Pancreas (tissue), 10 donors: ENCODE data around the gene ZNF474. TPM values are rescaled to one million over a fixed set of nuclear protein-coding genes. Genes with fewer than 3 reads are reported as not detected.

ENCODE experiments used
- ATAC-seq, 4 donors: fragments of 200-7000 bp; cut with Tn5 transposase; one replicate each; pipeline versions ENCODE4 v1.8.0 to v1.9.1; 2020; ENCODE audit warnings: mild to moderate bottlenecking in 4 of 4, moderate library complexity in 4 of 4
- DNase-seq, 6 donors: peaks; one replicate each; pipeline ENCODE4 v3.0.0-alpha.2; 2020
- FAIRE-seq: peaks from 2 replicates; lab custom pipeline; 2012; peaks lifted over from hg19 to GRCh38; lab: Jason Lieb, UNC
- H3K27ac ChIP-seq, 4 donors: fragments of 200-600 bp; sonication (generic); 1 replicate in 3 of 4; 2 replicates in 1 of 4; pipeline versions ENCODE4 v1.5.0 to v1.8.0; 2020
- H3K27me3 ChIP-seq, 4 donors: fragments of 200-600 bp; one replicate each; pipeline ENCODE4 v1.8.0; 2021
- H3K36me3 ChIP-seq, 3 donors: fragments of 200-600 bp; sonication (generic) in 1 of 3; one replicate each; pipeline versions ENCODE4 v1.5.0 to v1.8.0; 2020 to 2021
- H3K4me1 ChIP-seq, 3 donors: fragments of 200-600 bp; one replicate each; pipeline ENCODE4 v1.8.0; 2021
- H3K4me3 ChIP-seq, 4 donors: fragments of 200-600 bp; sonication (generic) in 2 of 4; one replicate each; pipeline versions ENCODE4 v1.5.0 to v1.8.0; 2020 to 2021
- H3K9me3 ChIP-seq, 4 donors: fragments of 200-600 bp; one replicate each; pipeline ENCODE4 v1.8.0; 2021
- WGBS, 2 donors: extraction: QIAGEN DNeasy Blood & Tissue Kit; methylation state at CpG; one replicate each; pipeline ENCODE4 v1.1.7; 2013; 5-methylcytosine and 5-hydroxymethylcytosine counted together
- intact Hi-C, 3 donors: fragments of 100-400 bp; cut with DNase I; formaldehyde crosslinking; loops; one replicate each; pipeline versions ENCODE4 v1.11.1 to v1.14.2; 2022
- polyA plus RNA-seq, 2 donors: library from polyadenylated mRNA; stranded (reverse); fragments of 200-250 nt; gene quantifications; one replicate each; pipeline ENCODE4 v1.2.3, GENCODE V29; 2013
- total RNA-seq, 6 donors: library from RNA; stranded (reverse); fragmentation: NEBNext Ultra II Directional in 4 of 6; extraction: Animal tissue kit (Norgen Biotek cat#: 25700) in 4 of 6; gene quantifications; one replicate each; pipeline versions ENCODE4 v1.2.1 to v1.2.4, GENCODE V29; 2021 to 2023
- TF ChIP-seq, protein P1 (sequence below), 4 donors: fragments of 200-600 bp; sonication (generic) in 3 of 4; IDR thresholded peaks; one replicate each; pipeline versions ENCODE4 v1.5.0 to v1.8.0; 2021; ENCODE audit warnings: antibody characterized with exemption in 4 of 4
- donor health status: healthy with polysubstance abuse.
- donor health status: DM: no; HTN: no; CAD: no; lungs with moderate emphysema.
- donor health status: DM: no; HTN: no; CAD: no.
- donor health status: control.
- donor health status: control.
- donor health status: Bipolar disorder and iron deficiency.
- donor health status: DM: yes; HTN: yes; CAD: no.
- donor health status: DM: no; HTN: no; CAD: no.
- donor health status: DM: no; HTN: no; CAD: no.
- donor health status: DM: yes; HTN: yes; CAD: no.

The ZNF474 gene
- total and polyA plus RNA-seq, 8 donors, result 0.08 to 0.56 (median 0.12) TPM; not detected in 5

DNA sequence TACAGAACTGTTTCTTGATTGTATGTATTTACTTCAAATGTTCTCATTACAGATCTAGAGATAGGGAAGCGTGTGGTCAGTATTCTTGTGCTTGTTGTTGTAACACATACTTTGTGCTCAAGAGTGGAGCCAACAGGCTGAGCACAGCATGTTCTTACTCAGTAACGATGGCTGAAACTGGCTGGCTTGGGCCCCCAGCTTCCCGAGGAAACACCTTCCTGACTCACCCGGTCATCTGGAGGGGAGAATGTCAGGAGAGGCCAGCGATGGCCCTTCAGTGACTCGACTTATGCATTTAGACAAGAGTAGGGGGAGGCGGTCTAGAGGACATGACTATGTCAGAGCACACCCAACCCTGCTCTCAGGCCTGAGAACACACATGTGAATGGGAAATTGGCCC is 25.6 kb downstream of the ZNF474 start:
- H3K27ac ChIP-seq, result no peak overlapping the region
- intact Hi-C loops, result no loop called here
- H3K9me3 ChIP-seq, result no peaks in the 10 kb centered on the region
- TF ChIP-seq, protein P1, sequence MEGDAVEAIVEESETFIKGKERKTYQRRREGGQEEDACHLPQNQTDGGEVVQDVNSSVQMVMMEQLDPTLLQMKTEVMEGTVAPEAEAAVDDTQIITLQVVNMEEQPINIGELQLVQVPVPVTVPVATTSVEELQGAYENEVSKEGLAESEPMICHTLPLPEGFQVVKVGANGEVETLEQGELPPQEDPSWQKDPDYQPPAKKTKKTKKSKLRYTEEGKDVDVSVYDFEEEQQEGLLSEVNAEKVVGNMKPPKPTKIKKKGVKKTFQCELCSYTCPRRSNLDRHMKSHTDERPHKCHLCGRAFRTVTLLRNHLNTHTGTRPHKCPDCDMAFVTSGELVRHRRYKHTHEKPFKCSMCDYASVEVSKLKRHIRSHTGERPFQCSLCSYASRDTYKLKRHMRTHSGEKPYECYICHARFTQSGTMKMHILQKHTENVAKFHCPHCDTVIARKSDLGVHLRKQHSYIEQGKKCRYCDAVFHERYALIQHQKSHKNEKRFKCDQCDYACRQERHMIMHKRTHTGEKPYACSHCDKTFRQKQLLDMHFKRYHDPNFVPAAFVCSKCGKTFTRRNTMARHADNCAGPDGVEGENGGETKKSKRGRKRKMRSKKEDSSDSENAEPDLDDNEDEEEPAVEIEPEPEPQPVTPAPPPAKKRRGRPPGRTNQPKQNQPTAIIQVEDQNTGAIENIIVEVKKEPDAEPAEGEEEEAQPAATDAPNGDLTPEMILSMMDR (IDR thresholded peaks at IDR 0.05), result no peak
- H3K27me3 ChIP-seq, result no peaks in the 10 kb centered on the region
- 74 to 75% methylated on average over 7 of the region's 7 CpGs for WGBS, 2 donors
- FAIRE-seq (no peak), DNase-seq (no peak), ATAC-seq (no peak)
- no peaks in the 10 kb centered on the region for H3K4me1 ChIP-seq
- H3K36me3 ChIP-seq, result no peaks in the 10 kb centered on the region
- H3K4me3 ChIP-seq, result no peak overlapping the region

DNA sequence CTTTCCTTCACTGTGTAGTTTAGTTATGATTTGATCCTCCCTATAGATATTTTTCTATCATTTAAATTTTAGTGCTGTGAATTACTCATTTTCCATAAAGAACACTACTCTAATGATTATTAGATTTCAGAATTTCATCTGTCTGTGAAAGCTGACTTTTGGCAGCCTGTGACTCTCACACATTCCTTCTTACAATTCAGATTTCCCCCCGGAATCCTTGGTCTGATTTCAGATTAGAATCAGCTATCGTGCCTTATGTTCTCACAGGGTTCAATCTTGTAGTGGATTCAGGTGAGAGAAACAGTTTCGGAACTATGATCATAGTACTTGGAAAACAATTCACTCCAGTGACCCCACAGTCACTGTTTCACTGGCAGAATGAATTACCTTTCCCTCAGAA is 26.2 kb downstream of the ZNF474 start:
- intact Hi-C loops, result no loop called here
- no peak for ATAC-seq

DNA sequence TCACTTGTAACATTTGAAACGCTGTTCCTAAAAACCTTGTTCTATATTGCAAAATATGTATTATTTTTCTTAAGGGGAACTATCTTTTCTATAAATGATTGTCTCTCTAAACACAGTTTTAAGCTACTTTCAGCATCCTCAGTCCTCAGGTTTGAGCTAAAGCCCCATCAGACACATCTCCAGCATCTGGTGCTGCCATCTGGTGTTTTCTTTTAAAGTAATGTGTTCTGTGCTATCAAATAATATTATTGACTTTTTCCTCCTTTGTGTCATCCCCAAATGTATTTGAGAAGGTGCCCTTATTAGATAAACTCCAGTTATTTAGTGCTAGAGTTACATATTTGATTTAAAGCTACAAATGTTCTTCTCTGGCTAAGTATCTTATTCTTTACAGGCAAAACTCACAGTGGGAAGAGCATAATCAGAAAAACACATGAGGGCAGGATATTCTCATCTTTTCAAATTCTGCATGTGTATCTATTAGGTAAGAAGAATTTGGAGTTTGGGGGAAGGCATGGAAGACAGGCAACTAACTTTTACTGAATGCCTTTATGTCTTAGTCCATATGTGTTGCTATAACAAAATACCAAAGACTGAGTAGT is 27.5 kb downstream of the ZNF474 start:
- Histone ChIP-seq H3K27me3 (no peaks in the 10 kb centered on the region), H3K4me3 (no peak overlapping the region), H3K27ac (no peak overlapping the region), H3K9me3 (no peaks in the 10 kb centered on the region), H3K4me1 (no peaks in the 10 kb centered on the region), H3K36me3 (no peaks in the 10 kb centered on the region)
- TF ChIP-seq, protein P1 (IDR thresholded peaks at IDR 0.05), result no peak
- WGBS, 2 donors, result 48 to 57% methylated on average over 1 of the region's 1 CpG
- FAIRE-seq (no peak), ATAC-seq (no peak), DNase-seq (no peak)
- intact Hi-C loops, result no loop called here

More for the DNA sequence above, 26.2 kb downstream of the ZNF474 start:
- Histone ChIP-seq H3K4me1 (no peaks in the 10 kb centered on the region), H3K27me3 (no peaks in the 10 kb centered on the region), H3K36me3 (no peaks in the 10 kb centered on the region), H3K9me3 (no peaks in the 10 kb centered on the region), H3K27ac (no peak overlapping the region), H3K4me3 (no peak overlapping the region)
- DNase-seq (no peak), FAIRE-seq (no peak)
- TF ChIP-seq, protein P1 (IDR thresholded peaks at IDR 0.05), result no peak
- 67 to 78% methylated on average over 3 of the region's 3 CpGs for WGBS, 2 donors

DNA sequence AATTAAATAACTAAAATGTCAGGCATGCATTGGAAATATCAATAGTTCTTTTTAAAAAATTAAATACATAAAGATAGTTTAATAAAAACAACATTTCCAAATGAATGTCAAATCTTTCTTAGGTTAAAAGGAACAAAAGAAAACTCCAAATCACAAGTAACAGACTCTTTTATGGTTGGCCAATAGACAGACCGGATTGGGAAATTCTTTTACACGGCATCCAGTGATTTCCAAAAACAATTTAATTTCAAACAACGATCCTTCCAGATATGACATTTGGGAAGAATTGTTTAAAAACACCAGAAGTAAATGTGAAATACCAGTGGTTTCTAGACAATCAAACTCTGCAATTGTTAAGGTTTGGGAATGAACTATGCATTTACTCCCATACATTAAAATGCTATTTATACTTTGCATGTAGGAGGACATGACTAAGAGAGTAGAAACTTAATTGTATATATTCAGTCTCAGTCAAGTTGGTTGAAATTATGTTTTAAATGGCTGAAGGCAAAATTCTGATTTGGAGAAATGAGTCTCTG is 32.8 kb downstream of the ZNF474 start:
- ATAC-seq, result no peak

More for the DNA sequence above, 32.8 kb downstream of the ZNF474 start:
- H3K9me3 ChIP-seq, result no peaks in the 10 kb centered on the region
- no peak overlapping the region for H3K4me3 ChIP-seq
- no peaks in the 10 kb centered on the region for H3K36me3 ChIP-seq
- DNase-seq (no peak), FAIRE-seq (no peak)
- WGBS, 2 donors, result 73 to 90% methylated on average over 3 of the region's 3 CpGs
- no peaks in the 10 kb centered on the region for H3K27me3 ChIP-seq
- TF ChIP-seq, protein P1 (IDR thresholded peaks at IDR 0.05), result no peak
- no peaks in the 10 kb centered on the region for H3K4me1 ChIP-seq
- intact Hi-C loops, result no loop called here
- H3K27ac ChIP-seq, result peak overlapping the region in 1 of 4 donors; percentile 67
